HG02870 (cell line): ENCODE measurements around the gene GDPD5.
A peak's percentile ranks its signal among the peaks of the same experiment; 100 is the strongest.

Experiments
- ATAC-seq: cut with Tn5 transposase; IDR thresholded peaks from one replicate; pipeline ENCODE4 v1.9.1; 2021; ENCODE audit warnings: mild to moderate bottlenecking, moderate library complexity; ENCODE audit not compliant: unreplicated experiment

The GDPD5 gene, protein sequence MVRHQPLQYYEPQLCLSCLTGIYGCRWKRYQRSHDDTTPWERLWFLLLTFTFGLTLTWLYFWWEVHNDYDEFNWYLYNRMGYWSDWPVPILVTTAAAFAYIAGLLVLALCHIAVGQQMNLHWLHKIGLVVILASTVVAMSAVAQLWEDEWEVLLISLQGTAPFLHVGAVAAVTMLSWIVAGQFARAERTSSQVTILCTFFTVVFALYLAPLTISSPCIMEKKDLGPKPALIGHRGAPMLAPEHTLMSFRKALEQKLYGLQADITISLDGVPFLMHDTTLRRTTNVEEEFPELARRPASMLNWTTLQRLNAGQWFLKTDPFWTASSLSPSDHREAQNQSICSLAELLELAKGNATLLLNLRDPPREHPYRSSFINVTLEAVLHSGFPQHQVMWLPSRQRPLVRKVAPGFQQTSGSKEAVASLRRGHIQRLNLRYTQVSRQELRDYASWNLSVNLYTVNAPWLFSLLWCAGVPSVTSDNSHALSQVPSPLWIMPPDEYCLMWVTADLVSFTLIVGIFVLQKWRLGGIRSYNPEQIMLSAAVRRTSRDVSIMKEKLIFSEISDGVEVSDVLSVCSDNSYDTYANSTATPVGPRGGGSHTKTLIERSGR

DNA sequence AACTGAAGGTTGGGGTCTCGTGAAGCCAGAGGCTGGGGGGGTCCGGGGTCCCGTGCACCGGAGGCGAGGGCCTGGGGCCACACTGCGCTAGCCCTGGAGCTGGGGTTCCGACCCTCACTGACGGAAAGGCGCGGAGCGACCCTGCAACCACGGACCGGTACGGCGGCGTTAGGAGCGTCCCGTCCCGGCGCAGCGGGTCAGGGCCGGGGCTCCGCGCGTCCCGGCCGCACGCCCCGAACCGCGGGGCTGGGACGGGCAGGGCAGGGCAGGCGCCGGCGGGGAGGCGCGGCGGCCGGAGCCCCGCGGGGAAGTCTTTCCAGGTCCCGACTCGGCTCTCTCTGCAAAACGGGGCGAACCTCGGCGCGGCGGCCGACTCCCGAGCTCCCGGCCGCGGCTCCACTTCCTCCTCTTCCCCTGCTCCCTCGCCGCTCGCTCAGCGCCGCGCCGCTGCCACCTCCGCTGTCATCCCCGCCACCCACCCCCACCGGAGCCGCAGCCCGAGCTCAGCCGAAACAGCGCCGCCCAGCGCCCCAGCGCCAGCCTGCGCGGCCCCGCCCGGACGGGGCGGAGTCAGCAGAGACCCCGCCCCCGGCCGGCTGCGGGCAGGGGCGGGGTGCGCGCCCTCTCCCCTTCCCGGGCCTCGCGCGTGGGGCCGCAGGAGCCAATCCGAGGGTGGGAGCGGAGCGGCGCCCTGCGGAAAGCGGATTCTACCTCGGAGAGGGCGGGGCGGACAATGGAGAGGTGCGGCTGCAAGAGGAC lies at the start of gene GDPD5:
TSS of gene GDPD5 (minus strand) at position 509 of the 759 bp plus-strand sequence. CDS start 48,206 bp downstream, outside the sequence.
- peak; percentile 63 for ATAC-seq

DNA sequence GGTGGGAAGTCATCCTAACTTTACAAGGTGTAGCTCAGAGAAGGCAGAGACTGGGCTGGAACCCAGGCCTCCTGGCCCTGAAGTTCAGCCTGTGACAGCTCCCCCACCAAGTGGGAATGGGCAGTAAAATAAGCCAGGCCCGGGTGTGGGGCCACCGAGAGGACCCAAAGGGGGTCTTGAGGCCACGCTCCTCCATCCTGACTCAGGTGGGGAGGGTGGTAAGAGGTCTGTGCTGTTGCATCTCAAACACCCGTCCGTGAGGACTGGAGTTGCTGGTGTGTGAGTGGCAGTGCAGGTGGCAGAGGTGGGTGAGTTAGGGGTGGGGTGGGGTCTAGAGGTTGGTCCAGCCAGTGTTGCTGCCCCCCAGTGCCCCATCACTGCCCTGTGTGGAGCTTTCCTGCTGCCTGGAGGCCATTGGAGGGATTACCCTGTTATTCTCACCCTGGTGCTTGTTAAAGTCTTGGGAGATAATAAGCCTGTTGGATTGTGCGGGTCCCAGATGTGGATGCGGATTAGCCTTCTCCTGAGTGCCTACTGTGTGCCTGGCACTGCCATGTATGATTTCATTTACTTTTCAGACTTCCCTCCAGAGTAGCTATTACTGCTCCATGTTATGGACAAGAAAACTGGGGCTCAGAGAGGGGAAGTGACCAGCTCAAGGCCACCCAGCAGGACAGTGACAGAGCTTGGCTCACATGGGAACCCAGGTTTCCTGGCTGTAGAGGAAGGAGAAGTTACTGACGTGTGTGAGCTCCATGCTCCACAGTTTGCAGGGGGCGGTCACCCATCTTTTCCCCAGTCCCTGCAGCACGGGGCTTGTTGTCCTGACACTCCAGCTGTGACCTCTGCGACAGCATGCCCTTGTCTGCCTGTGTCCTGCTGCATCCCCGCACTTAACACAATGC lies 49.2 kb upstream of the GDPD5 start:
- ATAC-seq, result no peak

DNA sequence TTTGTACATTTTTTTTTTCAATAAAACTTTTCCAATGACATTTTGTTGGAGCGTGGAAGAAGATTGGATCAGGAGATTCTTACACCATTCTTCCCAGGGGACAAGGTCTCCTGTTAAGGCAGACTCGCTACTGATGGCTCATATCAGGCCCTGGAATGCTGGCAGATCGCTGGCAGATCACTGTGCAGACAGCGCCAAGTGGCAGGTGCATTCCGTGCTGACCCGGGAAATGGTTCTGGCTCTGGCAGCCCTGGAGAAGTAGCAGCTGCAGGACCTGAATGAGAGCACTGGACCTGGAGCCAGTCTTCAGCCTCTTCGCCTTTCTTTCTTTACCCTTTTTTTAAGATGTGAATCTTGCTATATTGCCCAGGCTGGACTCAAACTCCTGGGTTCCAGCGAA lies 47.0 kb upstream of the GDPD5 start:
- no peak for ATAC-seq

DNA sequence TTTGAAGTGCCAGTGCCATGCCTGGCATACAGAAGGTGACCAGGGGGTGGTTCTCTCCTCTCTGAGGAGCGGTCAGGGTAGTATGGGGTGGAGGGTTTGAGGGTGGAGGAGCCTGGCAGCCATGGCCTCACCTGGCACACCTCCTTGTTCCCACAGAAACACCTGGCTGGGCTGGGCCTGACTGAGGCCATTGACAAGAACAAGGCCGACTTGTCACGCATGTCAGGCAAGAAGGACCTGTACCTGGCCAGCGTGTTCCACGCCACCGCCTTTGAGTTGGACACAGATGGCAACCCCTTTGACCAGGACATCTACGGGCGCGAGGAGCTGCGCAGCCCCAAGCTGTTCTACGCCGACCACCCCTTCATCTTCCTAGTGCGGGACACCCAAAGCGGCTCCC lies 45.9 kb upstream of the GDPD5 start:
- ATAC-seq, result no peak

DNA sequence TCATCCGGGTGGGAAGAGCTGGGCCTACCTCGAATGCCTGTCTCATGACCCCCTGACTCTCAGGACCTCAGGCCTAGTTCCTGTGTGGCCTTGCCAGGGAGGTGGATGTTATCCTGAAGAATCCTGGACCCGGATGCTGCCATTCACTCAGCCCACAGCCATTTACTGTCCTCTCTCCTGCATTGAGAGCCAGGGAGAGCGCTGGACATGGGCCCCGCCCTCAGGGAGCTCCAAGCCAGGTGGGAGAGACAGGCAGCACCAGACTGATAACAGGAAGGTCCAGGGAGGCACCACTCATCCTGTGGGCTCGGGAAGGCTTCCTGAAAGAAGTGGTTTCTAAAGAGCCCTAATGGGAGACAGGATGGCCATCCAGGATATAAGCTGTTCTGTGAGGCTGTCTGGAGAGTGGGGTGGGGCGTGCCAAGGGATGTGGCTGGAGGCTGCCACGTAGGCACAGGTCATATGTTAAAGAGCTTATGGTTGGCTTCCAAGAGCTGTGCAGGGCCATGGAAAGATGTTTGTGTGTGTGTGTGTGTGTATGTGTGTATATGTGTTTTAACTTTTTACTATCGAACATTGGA lies 44.9 kb upstream of the GDPD5 start:
- ATAC-seq, result no peak

DNA sequence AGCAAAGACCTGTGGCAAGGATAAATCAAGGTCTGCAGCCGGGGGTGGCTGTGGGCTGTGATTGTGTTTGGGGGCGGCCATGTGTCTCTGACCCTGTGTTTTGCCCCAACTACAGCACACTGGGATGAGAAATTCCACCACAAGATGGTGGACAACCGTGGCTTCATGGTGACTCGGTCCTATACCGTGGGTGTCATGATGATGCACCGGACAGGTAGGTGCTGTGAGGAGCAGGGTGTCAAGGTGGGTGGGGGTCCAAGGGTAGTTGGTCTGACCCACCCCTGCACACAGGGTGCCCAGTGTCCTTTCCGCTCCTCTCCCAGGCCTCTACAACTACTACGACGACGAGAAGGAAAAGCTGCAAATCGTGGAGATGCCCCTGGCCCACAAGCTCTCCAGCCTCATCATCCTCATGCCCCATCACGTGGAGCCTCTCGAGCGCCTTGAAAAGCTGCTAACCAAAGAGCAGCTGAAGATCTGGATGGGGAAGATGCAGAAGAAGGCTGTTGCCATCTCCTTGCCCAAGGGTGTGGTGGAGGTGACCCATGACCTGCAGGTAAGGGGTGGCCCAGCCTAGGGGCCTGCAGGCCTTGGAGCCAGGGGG lies 43.0 kb upstream of the GDPD5 start:
- no peak for ATAC-seq

DNA sequence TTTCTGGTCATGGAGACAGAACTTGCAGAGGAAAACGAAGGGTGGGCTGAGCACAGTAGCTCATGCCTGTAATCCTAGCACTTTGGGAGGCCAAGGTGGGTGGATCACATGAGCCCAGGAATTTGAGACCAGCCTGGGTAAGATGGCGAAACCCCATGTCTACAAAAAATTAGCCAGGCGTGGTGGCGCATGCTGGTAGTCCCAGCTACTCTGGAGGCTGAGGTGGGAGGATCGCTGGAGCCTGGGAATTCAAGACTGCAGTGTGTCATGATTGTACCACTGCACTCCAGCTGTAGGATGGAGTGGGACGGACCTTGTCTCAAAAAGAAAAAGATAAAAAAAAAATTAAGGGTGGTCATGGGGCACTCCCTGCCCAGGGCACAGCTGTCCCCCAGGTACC lies 42.2 kb upstream of the GDPD5 start:
- ATAC-seq, result no peak

DNA sequence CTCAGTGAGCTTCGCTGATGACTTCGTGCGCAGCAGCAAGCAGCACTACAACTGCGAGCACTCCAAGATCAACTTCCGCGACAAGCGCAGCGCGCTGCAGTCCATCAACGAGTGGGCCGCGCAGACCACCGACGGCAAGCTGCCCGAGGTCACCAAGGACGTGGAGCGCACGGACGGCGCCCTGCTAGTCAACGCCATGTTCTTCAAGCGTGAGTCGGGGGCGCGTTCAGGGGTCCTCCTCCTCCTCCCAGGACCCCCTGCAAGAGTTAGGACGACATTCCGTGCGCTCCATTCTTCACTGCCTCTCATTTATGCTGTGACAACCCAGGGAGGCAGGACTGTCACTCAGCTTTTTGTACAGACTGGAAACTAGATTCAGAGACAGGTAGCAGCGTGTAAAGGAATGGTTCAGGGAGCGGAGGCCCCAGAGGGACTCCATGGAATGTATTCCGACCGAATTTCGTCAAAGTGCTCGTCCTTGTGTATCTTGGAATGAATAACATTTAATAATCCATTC lies 41.1 kb upstream of the GDPD5 start:
- ATAC-seq, result no peak

DNA sequence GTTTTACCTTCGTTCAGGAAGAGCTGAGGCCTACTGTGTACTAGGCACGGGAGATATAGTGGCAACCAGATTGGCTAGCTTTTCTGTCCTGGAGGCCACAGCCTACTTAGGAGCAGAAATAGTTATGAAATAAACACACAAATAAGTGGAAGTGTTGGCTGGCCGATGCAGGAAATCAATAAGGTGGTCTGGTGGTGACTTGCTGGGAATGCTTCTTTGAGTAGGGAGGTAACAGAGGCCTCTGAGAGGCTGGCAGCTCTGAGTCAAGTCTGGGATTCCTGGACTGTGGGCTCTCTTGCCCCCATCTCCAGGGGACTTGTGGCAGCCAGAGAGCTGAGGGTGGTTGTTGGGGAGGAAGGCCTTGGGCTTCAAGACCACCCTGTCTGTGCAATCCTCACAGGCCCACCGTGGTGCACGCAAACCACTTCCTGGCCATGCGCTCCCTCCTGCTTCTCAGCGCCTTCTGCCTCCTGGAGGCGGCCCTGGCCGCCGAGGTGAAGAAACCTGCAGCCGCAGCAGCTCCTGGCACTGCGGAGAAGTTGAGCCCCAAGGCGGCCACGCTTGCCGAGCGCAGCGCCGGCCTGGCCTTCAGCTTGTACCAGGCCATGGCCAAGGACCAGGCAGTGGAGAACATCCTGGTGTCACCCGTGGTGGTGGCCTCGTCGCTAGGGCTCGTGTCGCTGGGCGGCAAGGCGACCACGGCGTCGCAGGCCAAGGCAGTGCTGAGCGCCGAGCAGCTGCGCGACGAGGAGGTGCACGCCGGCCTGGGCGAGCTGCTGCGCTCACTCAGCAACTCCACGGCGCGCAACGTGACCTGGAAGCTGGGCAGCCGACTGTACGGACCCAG lies 40.4 kb upstream of the GDPD5 start:
- no peak for ATAC-seq

DNA sequence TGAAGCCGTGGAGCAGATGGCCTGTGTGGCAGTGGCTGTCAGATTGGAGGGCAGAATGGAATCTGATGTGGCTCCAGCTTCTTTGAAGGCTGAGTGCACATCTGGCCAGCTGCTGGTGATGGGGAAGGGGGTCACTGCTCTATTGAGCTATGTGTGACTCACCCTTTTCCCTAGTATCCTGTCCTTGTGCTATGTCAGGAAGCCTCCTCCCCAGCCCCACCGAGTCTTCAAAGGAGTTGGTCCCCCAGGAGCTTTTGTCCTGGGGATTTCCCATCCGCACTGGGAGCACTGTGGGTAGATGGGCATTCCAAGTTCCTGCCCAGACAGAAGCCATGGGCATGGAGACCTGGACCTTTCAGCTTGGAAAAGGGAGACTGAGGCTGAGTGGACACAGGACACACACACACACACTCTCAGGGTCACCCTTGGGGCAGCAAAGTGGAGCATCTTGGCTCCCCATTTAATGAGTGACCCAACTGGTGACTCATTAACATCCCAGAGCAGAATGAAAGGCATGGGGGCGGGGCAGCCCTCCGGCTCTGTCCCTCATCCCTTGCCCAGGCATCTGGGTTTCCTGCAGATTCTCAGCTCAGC lies 39.6 kb upstream of the GDPD5 start:
- ATAC-seq, result no peak

DNA sequence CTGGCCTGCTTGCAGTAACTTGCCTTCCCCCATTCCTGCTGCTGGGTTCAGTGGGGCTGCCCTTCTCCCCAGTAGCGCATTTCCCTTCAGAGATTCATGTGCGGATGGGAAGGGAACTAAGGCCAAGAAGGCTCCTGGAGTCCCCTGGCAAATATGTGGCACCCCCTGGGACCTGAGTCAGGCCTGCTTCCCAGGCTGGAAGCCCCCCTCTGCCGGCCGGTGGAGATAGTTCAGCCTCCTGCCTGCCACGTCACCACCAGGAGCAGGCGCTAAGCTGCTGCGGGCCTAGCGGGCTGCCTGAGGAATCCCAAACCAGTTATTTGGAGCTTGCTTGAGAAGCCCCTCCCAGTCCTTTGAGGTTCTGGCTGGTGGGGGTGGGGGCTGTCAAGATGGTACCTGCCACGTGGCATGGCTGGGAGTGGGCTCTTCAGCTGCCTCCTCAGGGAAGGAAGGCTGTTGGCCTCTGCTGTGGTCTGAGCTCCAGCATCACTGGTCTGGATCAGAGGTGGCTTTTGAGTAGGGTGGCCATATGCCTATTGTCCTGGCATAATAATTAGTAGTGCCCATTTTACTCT lies 38.3 kb upstream of the GDPD5 start:
- ATAC-seq, result no peak

DNA sequence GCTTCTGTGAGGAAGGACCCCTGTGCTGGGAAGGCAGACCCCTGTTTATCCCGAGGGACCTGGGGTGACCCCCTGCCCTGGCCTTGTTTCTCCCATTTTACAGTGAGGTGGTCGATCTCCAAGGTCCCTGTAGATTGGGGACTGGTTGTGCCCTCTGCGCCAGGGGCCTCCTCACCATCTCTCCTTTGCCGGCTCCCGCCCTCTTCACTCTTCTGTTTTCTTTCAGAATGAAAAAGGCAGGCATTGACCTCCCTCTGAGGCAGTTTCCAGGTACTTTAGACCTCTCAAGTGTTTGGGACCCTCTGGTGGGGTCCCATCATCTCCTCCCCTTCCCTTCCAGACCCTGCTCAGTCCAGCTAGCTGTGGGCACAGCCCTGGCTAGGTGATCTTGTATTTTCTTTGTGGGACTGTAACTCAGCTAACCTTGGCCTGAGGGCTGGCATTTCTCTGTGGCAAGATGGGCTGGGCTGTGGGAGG lies 37.8 kb upstream of the GDPD5 start:
- ATAC-seq, result no peak

DNA sequence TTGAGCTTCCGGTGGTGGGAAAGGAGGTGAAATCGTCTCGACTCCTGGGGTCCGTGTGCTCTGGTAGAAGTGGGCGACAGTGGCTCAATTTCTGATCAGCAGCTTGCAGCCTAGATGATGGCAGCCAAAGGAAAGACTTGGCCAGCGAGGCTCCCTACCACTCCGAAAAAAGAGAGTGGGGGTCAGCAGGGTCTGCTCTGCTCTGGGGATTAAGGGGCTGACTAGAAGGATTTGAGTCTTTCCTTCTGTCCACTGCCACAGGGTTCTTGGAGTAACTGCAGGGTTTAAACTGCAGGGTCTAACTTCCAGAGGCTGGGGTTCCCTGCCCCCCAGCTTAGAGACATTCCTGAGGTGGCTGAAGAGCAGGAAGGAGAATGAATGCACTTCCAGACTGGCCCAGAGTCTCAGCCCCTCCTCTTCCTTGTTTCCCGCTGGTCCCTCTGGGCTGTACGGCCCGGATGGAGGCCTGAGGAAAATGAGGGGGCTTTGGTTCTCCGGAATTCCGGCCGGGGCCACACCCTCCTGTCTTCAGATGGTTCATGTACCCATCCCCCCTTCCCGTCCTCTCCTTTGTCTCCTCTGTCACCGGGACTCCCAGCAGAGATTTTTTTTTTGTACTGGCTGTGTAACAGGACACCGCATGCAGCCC lies 37.2 kb upstream of the GDPD5 start:
- no peak for ATAC-seq

DNA sequence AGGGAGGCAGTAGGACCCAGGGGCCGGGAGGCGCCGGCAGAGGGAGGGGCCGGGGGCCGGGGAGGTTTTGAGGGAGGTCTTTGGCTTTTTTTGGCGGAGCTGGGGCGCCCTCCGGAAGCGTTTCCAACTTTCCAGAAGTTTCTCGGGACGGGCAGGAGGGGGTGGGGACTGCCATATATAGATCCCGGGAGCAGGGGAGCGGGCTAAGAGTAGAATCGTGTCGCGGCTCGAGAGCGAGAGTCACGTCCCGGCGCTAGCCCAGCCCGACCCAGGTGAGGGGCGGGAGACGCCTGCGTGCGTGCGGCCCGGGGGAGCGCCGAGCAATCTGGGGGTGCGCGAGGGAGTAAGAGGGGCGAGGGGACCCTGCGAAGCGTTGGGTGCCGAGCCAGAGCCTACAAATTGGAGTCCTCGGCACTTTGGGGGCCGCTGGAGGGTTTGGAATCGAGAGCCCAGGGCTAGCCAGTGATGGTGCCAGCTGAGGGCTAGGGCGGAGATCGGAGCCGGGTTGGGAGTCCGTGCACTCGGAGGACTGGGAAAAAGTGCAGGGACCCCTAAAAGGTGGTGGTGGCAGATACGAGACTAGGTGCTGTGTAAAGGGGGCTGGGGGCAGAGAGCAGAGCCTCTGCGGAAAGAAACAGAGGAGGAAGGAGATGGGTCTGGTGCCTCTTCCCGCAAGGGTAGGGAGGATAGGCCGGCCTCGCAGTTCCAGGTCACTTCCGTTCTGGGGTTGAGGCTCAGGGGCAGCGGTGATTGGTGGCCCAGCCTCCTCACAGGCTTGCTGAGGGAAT lies 36.5 kb upstream of the GDPD5 start, which contains the start of gene SERPINH1:
TSS of gene SERPINH1 (plus strand) at position 206 of the 788 bp plus-strand sequence. CDS start 4,097 bp downstream, outside the sequence.
- ATAC-seq, result peak; percentile 80

DNA sequence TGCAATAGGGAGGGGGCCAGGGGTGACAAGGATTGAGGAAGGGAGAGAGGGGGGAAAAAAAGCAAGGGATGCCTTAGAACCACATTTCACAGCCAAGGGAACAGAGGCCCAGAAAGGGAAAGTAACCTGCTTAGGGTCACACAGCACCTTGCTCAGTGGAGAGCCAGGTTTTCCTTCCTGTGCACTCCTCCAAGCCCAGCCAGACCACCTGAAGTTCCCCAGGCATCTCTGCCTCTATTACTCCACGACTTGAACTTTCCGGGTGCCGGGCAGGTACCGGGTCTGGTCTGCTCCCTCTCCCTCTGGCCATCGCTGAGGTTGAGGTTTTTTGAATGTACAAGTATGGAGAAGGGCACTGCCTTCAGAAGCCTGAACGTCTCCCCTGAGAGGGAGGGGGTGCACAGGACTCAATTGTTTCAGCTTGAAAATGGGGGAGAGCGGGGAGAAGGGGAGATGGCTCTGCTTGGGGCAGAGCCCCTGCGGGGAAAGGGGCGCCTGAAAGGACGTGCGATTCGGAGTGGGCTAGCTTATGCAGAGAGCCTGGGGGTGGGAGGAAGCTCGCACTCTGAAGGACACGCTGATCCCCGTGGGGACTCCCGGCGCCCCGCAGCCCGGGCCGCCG lies 35.8 kb upstream of the GDPD5 start:
- no peak for ATAC-seq

DNA sequence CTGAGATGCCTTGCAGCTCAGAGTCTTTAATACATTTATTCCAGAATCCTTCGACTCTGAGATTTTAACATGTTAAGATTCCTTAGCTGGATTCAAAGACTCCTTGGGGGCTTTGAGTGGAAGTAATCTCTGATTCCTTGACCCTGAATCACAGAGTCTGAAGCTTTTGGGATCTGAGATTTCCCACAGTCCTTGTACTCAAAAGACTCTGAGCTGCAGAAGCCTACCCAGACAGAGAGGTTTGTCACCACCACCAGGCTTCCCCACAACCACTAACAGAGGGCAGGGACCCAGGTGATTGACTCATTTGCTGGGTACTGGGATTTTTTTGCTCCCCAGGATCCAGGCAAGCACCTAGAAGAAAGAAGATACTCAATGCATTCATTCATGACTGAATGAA lies 34.9 kb upstream of the GDPD5 start:
- ATAC-seq, result no peak
